ENCODE results near the gene WDR33. TPM values are rescaled to one million over a fixed set of nuclear protein-coding genes. Genes with fewer than 3 reads are reported as not detected.
A peak's percentile ranks its signal among the peaks of the same experiment; 100 is the strongest.

WDR33 gene
- total and polyA plus RNA-seq, 5 donors from 2014 or later = 31.5 to 71.4 (median 36.3) TPM

- H3K4me3 Mint-ChIP-seq = no peak overlapping the region
- H3K4me1 ChIP-seq (ENCODE audit: control insufficient read depth, insufficient read depth, low read length, poor library complexity, severe bottlenecking) = no peaks in the 10 kb centered on the region
- no peak overlapping the region for H3K4me3 ChIP-seq (ENCODE audit: low read depth, low read length)
- no peaks in the 10 kb centered on the region for H3K9me3 Mint-ChIP-seq
- no peaks in the 10 kb centered on the region for H3K9me3 ChIP-seq (ENCODE audit: control insufficient read depth in 2 of 2, low read length in 2 of 2)
- H3K27me3 ChIP-seq (ENCODE audit: control insufficient read depth, insufficient read depth, low read length) = no peaks in the 10 kb centered on the region
- peaks cover 42% of the 10 kb centered on the region for H3K36me3 ChIP-seq (ENCODE audit: control insufficient read depth, insufficient read depth, low read length)
- no peak overlapping the region for H3K27ac ChIP-seq (ENCODE audit: insufficient read depth, low read length, poor library complexity, severe bottlenecking)
- H3K4me1 Mint-ChIP-seq = peaks cover 0 to 5% (median 2%) of the 10 kb centered on the region in 4 donors
- ATAC-seq (ENCODE audit: low read depth in 2 of 2) (no peak), DNase-seq (no peak)
- H3K27me3 Mint-ChIP-seq = no peaks in the 10 kb centered on the region
- H3K27ac Mint-ChIP-seq = peak overlapping the region in 1 of 3 donors; percentile 26
- H3K36me3 Mint-ChIP-seq = peaks cover 33% of the 10 kb centered on the region
These were observed 98.0 kb downstream of the WDR33 start for GRCh38 chr2:127712999-127713398.

GRCh38 chr2:127709336-127709735 is 101.6 kb downstream of the WDR33 start:
- ATAC-seq (ENCODE audit: low read depth in 2 of 2) (no peak), DNase-seq (no peak)
- Mint-ChIP-seq H3K27me3 (no peaks in the 10 kb centered on the region), H3K27ac (no peak overlapping the region), H3K9me3 (no peaks in the 10 kb centered on the region), H3K4me1 (peaks cover 10 to 27% (median 13%) of the 10 kb centered on the region in 4 donors), H3K4me3 (no peak overlapping the region), H3K36me3 (peaks cover 34% of the 10 kb centered on the region)
- Histone ChIP-seq H3K27ac (ENCODE audit: insufficient read depth, low read length, poor library complexity, severe bottlenecking) (no peak overlapping the region), H3K4me1 (ENCODE audit: control insufficient read depth, insufficient read depth, low read length, poor library complexity, severe bottlenecking) (peaks cover 8% of the 10 kb centered on the region), H3K4me3 (ENCODE audit: low read depth, low read length) (no peak overlapping the region), H3K36me3 (ENCODE audit: control insufficient read depth, insufficient read depth, low read length) (peaks cover 54% of the 10 kb centered on the region), H3K9me3 (ENCODE audit: control insufficient read depth in 2 of 2, low read length in 2 of 2) (no peaks in the 10 kb centered on the region), H3K27me3 (ENCODE audit: control insufficient read depth, insufficient read depth, low read length) (no peaks in the 10 kb centered on the region)

- Histone ChIP-seq H3K36me3 (ENCODE audit: control insufficient read depth, insufficient read depth, low read length) (peaks cover 49% of the 10 kb centered on the region), H3K4me1 (ENCODE audit: control insufficient read depth, insufficient read depth, low read length, poor library complexity, severe bottlenecking) (peaks cover 20% of the 10 kb centered on the region), H3K4me3 (ENCODE audit: low read depth, low read length) (no peak overlapping the region), H3K27me3 (ENCODE audit: control insufficient read depth, insufficient read depth, low read length) (no peaks in the 10 kb centered on the region), H3K9me3 (ENCODE audit: control insufficient read depth in 2 of 2, low read length in 2 of 2) (no peaks in the 10 kb centered on the region), H3K27ac (ENCODE audit: insufficient read depth, low read length, poor library complexity, severe bottlenecking) (no peak overlapping the region)
- no peak overlapping the region for H3K4me3 Mint-ChIP-seq
- ATAC-seq (ENCODE audit: low read depth in 2 of 2) (no peak), DNase-seq (no peak)
- H3K27ac Mint-ChIP-seq = no peak overlapping the region
- H3K27me3 Mint-ChIP-seq = no peaks in the 10 kb centered on the region
- H3K9me3 Mint-ChIP-seq = no peaks in the 10 kb centered on the region
- H3K4me1 Mint-ChIP-seq = peaks cover 14 to 38% (median 19%) of the 10 kb centered on the region in 4 donors
- H3K36me3 Mint-ChIP-seq = peaks cover 32% of the 10 kb centered on the region
These were observed 102.9 kb downstream of the WDR33 start for GRCh38 chr2:127707890-127708648.

- peak overlapping the region in 1 of 4 donors; percentile 47 for H3K4me3 Mint-ChIP-seq
- peaks cover 34% of the 10 kb centered on the region for H3K36me3 Mint-ChIP-seq
- Histone ChIP-seq H3K27me3 (ENCODE audit: control insufficient read depth, insufficient read depth, low read length) (no peaks in the 10 kb centered on the region), H3K36me3 (ENCODE audit: control insufficient read depth, insufficient read depth, low read length) (peaks cover 49% of the 10 kb centered on the region), H3K9me3 (ENCODE audit: control insufficient read depth in 2 of 2, low read length in 2 of 2) (no peaks in the 10 kb centered on the region), H3K4me1 (ENCODE audit: control insufficient read depth, insufficient read depth, low read length, poor library complexity, severe bottlenecking) (peaks cover 29% of the 10 kb centered on the region), H3K27ac (ENCODE audit: insufficient read depth, low read length, poor library complexity, severe bottlenecking) (no peak overlapping the region), H3K4me3 (ENCODE audit: low read depth, low read length) (no peak overlapping the region)
- peak overlapping the region in 1 of 3 donors; percentile 20 for H3K27ac Mint-ChIP-seq
- DNase-seq = no peak
- H3K4me1 Mint-ChIP-seq = peaks cover 23 to 46% (median 28%) of the 10 kb centered on the region in 4 donors
- no peak for ATAC-seq (ENCODE audit: low read depth in 2 of 2)
- no peaks in the 10 kb centered on the region for H3K27me3 Mint-ChIP-seq
- H3K9me3 Mint-ChIP-seq = no peaks in the 10 kb centered on the region
These were observed 104.6 kb downstream of the WDR33 start for GRCh38 chr2:127706215-127706990.

GRCh38 chr2:127705391-127706065 is 105.4 kb downstream of the WDR33 start:
- Histone ChIP-seq H3K27me3 (ENCODE audit: control insufficient read depth, insufficient read depth, low read length) (no peaks in the 10 kb centered on the region), H3K4me3 (ENCODE audit: low read depth, low read length) (no peak overlapping the region), H3K27ac (ENCODE audit: insufficient read depth, low read length, poor library complexity, severe bottlenecking) (no peak overlapping the region), H3K9me3 (ENCODE audit: control insufficient read depth in 2 of 2, low read length in 2 of 2) (no peaks in the 10 kb centered on the region), H3K4me1 (ENCODE audit: control insufficient read depth, insufficient read depth, low read length, poor library complexity, severe bottlenecking) (peaks cover 35% of the 10 kb centered on the region), H3K36me3 (ENCODE audit: control insufficient read depth, insufficient read depth, low read length) (peaks cover 49% of the 10 kb centered on the region)
- H3K27ac Mint-ChIP-seq = peak overlapping the region in 2 of 3 donors; percentile 2 to 9
- peaks cover 30% of the 10 kb centered on the region for H3K36me3 Mint-ChIP-seq
- H3K27me3 Mint-ChIP-seq = no peaks in the 10 kb centered on the region
- H3K4me1 Mint-ChIP-seq = peaks cover 25 to 50% (median 33%) of the 10 kb centered on the region in 4 donors
- no peaks in the 10 kb centered on the region for H3K9me3 Mint-ChIP-seq
- H3K4me3 Mint-ChIP-seq = peak overlapping the region; percentile 22 to 79 (median 48)
- no peak for ATAC-seq (ENCODE audit: low read depth in 2 of 2)
- DNase-seq = no peak

GRCh38 chr2:127704641-127705390 is 106.2 kb downstream of the WDR33 start:
- peak overlapping the region; percentile 2 to 49 (median 9) for H3K27ac Mint-ChIP-seq
- Histone ChIP-seq H3K36me3 (ENCODE audit: control insufficient read depth, insufficient read depth, low read length) (peaks cover 44% of the 10 kb centered on the region), H3K27me3 (ENCODE audit: control insufficient read depth, insufficient read depth, low read length) (no peaks in the 10 kb centered on the region), H3K9me3 (ENCODE audit: control insufficient read depth in 2 of 2, low read length in 2 of 2) (no peaks in the 10 kb centered on the region), H3K4me1 (ENCODE audit: control insufficient read depth, insufficient read depth, low read length, poor library complexity, severe bottlenecking) (peaks cover 39% of the 10 kb centered on the region), H3K27ac (ENCODE audit: insufficient read depth, low read length, poor library complexity, severe bottlenecking) (no peak overlapping the region), H3K4me3 (ENCODE audit: low read depth, low read length) (peak overlapping the region; percentile 27)
- H3K9me3 Mint-ChIP-seq = no peaks in the 10 kb centered on the region
- H3K4me1 Mint-ChIP-seq = peaks cover 28 to 55% (median 36%) of the 10 kb centered on the region in 4 donors
- peaks cover 30% of the 10 kb centered on the region for H3K36me3 Mint-ChIP-seq
- no peaks in the 10 kb centered on the region for H3K27me3 Mint-ChIP-seq
- peak overlapping the region; percentile 56 to 86 (median 76) for H3K4me3 Mint-ChIP-seq
- DNase-seq (no peak), ATAC-seq (ENCODE audit: low read depth in 2 of 2) (no peak)

GRCh38 chr2:127703282-127703681 is 107.7 kb downstream of the WDR33 start:
- Mint-ChIP-seq H3K27me3 (peaks cover 5% of the 10 kb centered on the region), H3K9me3 (no peaks in the 10 kb centered on the region), H3K36me3 (peaks cover 23% of the 10 kb centered on the region), H3K4me1 (peaks cover 28 to 55% (median 38%) of the 10 kb centered on the region in 4 donors), H3K4me3 (peak overlapping the region; percentile 41 to 94 (median 86)), H3K27ac (peak overlapping the region in 1 of 3 donors; percentile 94)
- peaks cover 39% of the 10 kb centered on the region for H3K4me1 ChIP-seq (ENCODE audit: control insufficient read depth, insufficient read depth, low read length, poor library complexity, severe bottlenecking)
- ATAC-seq (ENCODE audit: low read depth in 2 of 2) = no peak
- peaks cover 29% of the 10 kb centered on the region for H3K36me3 ChIP-seq (ENCODE audit: control insufficient read depth, insufficient read depth, low read length)
- peak overlapping the region; percentile 92 for H3K27ac ChIP-seq (ENCODE audit: insufficient read depth, low read length, poor library complexity, severe bottlenecking)
- DNase-seq = no peak
- peak overlapping the region; percentile 90 for H3K4me3 ChIP-seq (ENCODE audit: low read depth, low read length)
- H3K9me3 ChIP-seq (ENCODE audit: control insufficient read depth in 2 of 2, low read length in 2 of 2) = no peaks in the 10 kb centered on the region
- H3K27me3 ChIP-seq (ENCODE audit: control insufficient read depth, insufficient read depth, low read length) = no peaks in the 10 kb centered on the region
